GM19463 (cell line): Measurements from ENCODE around the gene NRF1.

ENCODE experiments used
- ATAC-seq: cut with Tn5 transposase; IDR thresholded peaks from one replicate; pipeline ENCODE4 v1.9.1; 2021; ENCODE audit warnings: mild to moderate bottlenecking, moderate library complexity; ENCODE audit not compliant: unreplicated experiment

NRF1 gene

DNA sequence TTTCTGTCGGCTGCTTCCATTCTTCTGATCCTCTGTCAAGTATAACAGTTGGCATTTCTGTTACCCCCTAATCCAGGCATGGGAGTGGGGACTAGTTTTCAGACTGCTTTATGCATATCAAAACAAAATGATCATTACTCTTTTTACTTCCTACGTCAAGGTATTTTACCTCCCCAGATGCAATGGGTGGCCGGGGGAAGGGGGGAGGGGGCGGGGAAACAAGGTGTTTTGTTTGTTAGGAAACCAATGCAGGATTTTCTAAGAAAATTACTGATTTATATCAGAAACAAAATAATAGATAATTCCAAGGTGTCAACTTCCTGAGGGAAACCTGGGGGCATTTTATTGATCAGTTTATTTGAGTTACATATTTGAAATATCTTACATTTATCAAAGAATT is 66.3 kb downstream of the NRF1 start:
- no peak for ATAC-seq

DNA sequence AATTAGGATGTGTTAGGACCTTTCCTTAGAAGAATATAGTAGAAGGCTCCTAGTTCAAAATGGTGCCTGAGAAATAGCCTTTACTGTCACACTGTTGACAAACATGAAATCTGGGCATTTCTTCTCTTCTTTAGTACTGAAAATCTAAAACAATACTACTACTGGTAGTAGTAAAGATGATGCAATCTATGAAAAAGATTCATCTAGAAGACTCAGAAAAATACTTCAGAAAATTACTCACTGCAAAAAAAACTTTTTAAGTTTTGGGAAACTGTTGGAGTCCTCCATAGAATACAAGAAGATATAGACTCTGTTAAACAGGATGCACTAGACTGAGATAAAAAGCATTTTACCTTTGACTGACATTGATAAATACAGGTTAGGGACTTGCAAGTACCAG is 67.1 kb downstream of the NRF1 start:
- no peak for ATAC-seq

DNA sequence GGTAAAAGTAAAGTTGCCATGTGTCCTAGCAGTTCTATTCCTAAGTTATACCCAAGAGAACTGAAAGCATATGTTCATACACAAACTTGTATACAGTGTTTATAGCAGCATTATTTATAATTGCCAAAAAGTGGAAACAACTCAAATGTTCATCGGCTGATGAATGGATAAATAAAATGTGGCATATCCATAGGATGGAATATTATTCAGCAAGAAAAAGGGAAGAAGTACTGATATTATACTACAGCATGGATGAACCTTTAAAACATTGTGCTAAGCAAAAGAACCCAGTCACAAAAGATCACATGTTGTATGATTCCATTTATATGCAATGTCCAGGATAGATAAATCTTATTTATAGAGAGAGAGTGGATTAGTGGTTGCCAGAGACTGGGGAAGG is 68.9 kb downstream of the NRF1 start:
- no peak for ATAC-seq

DNA sequence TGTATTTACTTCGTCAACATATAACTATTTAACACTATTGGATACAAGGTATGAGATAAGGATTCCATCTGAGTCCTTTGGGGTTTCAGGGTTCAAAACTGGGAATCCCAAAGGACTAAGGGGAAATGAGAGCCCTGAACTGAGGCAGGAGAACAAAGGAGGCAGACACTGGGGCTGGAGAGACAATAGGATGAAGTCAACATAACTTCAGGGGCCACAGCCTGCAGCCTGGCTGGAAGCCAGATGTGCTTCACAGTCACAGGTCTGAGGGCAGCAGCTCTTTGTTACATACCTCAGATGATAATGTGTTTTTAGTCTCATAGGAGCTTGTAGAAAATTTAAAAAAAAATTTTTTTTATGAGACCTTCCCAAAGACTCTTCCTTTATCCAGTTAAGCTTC is 73.3 kb downstream of the NRF1 start:
- no peak for ATAC-seq

DNA sequence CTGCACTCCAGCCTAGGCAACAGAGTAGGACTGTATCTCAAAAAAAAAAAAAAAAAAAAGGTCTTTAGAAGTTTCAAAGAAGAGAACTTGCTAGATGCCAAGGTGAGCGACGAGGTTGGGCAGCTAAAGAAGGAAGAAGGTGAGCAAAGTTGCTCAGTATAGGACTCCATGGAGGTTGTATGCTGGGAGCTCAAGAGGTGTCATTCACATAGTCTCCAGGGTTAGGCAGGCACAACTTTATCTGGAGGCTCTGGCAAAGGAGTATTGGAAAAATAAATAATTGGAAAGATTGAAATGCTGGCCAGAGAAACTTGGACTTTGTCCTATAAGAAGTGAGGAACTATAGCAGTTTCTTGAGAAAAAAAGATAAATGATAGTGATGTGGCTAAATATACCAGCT is 74.5 kb downstream of the NRF1 start:
- no peak for ATAC-seq

DNA sequence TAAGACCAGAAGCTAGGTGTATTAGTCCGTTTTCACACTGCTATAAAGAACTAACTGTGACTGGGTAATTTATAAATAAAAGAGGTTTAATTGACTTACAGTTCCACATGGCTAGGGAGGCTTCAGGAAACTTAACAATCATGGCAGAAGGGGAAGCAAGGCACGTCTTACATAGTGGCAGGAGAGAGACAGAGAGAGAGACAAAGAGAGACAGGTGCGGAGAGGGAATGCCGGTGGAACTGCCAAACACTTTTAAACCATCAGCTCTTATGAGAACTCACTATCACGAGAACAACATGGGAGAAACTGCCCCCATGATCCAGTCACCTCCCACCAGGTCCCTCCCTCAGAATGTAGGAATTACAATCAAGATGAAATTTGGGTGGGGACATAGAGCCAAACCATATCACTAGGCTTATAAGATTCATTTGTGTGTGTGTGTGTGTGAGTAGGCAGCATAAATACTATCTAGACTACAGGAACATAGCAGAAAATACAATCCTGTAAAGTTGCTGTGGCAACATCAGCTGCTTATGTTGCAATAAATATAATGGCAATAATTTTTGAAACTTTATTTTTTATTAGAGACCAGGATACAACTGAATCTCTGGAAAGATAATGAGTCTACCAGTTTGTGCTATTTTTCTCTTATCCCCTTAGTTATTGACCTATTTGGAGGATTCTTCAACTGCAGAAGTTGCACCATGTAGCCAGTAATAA is 77.1 kb downstream of the NRF1 start:
- no peak for ATAC-seq

DNA sequence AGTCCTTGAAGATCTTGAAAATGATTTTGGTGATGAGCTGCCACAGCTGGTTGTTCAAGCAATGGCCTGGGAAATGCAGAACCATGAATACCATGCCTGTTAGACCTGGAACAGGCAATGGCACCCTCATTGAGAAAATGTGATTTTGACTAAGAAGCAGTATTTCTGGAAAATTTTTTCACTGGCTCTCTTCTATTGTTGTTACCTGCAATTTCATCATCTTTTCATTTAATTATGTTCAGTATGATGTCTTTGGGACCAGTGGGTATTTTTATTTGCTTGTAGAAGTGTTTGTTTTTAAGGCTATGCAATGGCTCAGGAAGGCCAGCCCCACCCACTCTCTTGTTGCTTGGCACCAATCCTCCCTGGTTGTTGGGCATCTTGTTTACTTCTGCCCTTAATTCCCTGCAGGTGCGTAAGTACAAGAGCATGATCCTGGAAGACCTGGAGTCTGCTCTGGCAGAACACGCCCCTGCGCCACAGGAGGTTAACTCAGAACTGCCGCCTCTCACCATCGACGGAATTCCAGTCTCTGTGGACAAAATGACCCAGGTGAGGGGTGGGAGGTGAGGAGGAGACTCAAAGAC is 78.6 kb downstream of the NRF1 start:
- no peak for ATAC-seq

DNA sequence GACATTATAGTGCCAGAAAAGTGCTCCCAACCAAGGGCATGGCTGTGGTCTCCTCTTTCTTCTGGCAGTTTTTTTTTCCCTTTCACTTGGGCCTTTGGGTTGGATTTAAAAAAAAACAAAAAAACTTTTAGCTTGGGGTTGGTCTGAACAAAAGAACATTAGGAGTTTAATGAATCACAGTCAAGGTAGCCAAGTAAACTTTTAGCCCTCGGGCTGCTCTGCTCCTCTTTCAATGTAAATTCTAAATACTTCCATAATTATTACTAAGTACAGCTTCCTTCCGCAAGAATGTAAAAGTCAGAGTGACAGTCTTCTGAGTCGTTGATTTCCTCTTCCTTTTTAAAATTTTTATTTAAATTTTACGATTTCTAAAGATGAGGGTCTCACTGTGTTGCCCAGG is 79.2 kb downstream of the NRF1 start:
- ATAC-seq, result no peak

DNA sequence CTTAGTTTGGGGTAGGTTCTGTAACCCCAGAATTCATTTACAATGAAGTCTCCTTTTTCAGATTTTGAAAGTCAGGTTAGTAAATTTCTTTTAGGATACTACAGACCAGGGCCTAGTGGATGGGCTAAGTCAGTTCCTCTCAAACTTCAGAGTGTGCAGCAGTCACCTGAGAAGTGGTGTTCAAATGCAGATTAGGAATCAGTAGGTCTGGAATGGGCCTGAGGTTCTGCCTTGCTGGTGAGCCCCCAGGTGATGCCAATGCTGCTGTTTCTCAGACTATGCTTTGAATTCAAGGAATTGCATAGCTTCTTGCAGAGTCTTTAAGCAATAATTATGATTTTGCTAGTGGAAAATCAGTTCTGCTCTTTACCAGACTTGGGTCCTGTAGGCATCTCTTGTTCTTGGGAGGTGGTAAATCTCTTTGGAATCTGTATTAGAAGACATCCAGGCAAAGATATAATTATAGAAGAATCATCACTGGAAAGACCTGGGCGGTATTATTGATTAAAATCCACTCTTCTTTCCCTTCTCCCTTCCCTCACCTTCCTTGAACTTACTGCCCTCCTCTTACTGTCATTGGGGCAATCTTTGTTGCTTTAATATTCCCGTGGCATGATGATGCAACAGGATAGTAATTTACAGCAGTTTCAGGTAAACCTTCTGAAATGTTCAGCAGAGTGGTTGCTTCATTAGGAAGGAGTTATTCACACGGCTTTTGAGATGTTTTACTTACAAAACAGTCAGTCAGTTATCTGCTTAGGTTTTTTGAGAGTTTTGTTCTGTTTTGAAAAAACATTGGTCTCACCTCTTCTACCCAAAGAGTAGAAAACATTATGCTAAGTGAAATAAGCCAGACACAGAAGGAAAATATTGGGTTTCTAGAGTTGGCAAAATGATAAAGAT is 87.2 kb downstream of the NRF1 start:
- no peak for ATAC-seq

DNA sequence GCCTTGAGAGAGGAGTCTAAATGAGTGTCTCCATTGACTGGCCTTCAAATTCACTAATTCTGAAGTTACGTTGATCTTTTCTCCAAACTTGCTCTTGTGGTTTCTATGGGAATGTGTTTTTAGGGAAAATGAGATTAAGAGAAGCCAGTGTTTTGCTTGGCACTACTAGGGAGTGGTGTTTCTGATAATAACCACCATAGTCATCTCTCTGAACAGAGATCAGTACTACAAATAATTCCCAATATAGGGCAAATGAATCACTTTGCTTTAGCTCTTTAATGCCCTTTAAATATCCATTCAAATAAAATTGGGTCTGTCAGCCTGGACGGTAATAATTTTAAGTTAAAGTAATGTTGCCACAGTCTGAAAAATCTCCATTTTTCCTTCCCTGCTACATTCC is 90.8 kb downstream of the NRF1 start:
- no peak for ATAC-seq

DNA sequence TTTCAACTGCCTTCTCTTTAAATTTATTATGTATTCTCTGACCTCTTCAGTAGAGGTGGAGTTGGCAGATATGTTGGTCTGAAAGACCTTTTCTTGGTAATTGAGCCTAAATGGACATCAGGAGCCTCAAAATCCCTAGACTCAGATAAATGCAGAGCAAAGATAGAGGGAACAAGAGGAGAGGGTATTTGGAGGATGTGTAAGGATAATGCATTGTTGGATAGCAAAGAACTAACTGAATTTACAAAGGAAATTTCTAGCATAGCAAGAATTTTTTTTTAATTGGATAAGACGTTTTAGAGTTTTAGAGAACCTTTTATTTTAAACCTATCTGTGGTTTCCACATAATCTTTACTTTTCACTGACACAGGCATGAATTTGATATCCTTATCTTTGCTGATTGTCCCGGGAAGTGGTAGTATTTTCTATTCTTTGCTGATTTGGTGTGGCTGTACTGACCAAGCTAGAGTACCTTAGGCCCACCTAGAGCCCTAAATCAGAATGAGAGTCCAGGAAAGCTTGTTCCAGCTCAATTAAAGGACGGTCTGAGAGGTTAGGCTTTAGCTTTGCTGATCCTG is 91.3 kb downstream of the NRF1 start:
- no peak for ATAC-seq

DNA sequence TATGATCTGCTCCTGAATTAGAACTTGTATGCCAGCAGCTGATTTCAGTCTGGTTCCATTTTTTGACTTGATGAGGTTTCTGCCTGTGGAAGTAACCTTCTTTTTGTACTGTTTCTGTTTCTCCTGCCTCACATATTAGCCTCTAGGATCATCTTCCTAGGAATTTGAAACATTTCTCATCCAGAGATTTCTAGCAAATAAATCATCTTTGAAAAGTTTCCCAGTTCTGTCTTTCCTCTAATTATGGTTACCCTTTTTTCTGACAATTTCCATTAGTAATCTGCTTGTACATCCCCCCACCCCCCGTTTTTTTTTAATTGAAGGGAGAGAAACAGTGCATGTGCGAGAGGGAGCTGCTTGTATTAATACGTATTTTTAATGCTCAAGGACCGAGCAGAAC is 92.2 kb downstream of the NRF1 start:
- ATAC-seq, result no peak

DNA sequence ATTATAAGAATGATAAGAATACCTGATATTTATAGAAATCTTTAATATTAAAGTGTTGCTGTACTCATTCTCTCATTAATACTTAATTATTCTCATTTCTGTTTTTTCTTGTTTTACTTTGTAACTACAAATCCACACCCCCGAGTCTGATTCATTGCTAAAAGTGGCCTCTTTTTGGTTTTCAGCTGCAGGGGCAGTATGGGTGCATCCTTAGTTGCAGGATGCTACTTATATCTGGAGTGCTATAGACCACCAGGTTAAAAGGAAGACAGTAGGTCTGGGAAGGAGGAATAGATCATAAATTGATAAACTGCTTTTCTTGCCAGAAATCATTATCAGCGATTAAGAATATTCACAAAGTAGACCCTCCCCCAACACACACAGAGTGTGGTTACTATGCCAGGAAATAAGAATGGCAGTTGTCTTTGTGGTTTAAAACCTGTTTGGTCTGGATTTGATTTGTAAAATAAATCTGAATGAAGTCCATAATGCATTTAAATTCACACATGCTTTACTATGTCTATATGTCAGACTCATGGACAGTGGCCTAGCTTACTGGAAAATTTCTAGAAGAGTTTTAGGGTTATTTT is 96.5 kb downstream of the NRF1 start:
- ATAC-seq, result no peak

DNA sequence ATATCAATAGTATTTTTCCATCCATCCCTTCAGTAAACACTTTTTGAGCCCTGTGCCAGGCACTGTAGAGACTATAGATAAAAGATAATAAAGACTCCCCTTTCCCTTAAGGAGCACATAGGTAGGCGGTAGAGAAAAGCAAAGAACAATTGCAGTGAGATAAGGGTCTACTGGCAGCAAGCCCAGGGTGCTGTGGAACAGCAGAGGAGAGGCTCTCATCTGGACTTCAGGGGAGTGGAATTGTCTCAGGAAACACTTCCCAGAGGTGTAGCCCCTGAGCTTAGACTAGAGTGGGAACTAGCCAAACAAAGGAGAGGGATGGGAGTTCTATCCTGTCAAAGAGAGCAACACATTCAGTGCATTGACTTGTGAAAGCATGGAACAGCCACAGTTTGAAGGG is 102.0 kb downstream of the NRF1 start:
- ATAC-seq, result no peak

DNA sequence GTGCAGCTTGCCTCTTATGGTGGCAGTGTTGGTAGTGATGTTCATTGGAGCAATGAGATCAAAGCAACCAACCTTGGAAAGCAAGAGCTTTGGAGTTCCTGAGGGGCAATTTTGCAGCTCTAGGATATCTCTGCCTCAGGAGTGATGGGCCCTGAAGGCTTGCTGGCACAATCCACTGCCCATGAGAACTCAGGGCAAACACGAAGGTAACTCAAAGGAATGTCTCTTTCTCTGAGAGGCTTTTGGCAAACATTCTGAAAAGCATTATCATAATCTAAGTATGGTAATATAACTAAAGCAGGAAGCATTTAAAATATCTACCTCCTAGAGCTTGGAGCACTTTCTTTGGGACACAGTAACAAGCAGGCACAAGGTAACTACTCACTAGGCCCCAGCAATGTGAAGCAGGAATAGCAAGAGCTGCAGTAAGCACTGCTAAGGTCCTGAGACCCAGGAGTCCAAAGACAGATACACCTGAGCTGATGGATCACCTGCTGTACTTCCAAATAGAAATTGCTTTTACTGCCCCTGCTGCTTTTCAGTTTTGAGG is 103.1 kb downstream of the NRF1 start:
- ATAC-seq, result no peak

DNA sequence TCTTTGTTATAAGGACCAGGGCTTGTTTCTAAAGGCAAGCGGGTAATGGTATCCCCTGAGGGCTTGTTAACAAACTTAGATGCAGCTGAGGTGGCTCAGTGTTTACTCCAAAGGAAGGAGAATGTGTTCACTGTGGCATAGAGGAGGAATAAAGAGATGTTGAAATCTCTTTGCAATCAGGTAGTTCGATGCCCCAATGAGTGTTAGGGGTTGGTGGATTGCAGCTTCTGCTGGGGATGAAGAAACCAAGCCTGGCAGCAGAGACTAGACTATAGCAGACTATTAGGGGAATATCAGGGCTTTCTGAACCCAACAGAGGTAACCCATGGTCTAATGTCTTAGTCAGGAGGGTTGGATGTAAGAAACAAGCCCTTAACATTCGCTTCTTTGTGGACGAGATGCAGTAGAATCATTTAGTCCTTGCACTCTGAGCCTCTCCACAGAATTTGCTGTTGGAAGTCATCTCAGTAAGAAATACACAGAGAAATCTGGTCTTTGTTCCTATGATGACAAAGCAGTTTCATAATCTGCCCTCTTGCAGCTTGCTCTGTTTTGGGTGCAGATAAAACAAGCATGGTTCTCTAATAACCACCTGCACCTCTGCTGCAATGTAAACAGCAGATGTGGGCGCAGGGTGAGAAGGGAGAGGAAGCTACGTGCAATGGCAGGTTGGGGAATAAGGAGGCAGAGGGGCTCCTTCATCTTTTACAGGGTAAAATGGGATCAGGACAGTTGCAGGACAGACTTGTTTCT is 108.6 kb downstream of the NRF1 start:
- no peak for ATAC-seq

DNA sequence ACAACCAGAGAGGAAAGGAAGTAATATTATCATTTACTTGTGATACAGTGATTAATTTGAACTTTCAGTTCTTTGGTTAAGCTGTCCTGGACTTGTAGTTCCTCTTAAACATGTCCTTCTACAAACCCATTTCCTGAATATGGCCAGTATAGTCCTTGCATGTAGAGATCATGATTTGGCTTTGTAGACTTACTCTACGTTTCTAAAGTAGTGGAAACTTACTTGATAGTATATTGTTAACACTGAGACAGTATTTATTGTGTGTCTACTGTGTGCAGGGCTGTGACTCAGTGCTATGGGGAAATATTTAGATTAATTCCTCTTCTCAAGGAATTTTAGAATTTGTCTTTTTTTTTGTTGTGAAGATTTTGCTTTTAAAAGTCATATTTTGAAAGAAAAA is 109.5 kb downstream of the NRF1 start:
- ATAC-seq, result no peak

DNA sequence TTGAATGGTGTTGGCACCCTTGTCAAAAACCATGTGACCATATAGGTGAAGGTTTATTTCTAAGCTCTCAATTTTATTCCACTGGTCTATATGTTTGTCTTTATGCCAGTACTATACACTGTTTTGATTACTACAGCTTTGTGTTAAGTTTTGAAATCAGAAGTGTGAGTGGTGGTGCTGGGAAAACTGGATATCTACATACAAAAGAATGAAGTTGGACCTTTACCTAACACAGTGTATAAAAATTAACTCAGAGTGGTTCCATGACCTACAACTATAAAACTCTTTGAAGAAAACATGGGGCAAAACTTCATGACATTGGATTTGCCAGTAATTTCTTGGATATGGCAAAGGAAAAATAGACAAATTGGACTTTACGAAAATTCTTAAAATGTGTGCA is 112.2 kb downstream of the NRF1 start:
- no peak for ATAC-seq

DNA sequence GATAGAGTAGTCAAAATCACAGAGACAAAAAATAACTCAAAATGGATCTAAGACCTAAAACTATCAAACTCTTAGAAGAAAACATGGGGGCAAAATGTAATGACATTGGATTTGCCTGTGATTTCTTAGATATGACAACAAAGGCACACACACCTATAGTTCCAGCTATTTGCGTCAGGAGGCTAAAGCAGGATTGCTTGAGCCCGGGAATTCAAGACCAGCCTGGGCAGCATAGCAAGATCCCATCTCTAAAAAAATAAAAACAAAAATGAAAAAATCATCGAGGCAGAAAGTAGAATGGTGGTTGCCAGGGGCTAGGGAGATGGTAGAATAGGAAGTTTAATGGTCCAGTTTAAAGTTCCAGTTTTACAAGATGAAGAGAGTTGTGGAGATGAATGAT is 113.3 kb downstream of the NRF1 start:
- no peak for ATAC-seq

DNA sequence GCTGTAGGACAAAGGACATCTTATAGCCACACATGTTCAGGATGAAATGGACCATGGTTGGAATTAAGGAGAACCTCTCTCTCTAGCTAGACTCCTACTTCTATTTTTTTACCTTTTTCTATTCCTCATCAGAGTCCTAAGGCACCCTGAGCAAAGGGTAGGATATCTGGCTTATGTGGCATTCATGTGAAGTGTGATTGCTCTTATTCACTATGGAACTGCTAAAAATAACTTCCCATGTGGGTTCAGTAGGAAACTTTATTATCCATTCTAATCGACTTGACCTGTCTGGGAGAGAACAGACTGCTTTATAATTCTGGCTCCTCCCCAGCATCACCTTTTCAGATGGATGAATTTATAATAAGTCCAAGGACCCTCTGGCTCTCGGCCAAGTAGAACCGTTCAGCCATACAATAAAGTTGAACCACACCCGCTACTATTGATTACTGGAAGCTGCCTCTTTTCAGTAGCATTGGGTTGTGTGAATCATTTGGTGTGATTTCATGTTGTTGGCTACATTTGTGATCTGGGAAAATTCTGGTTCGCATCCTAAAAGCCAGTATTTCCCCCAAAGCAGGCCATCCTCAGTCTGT is 117.5 kb downstream of the NRF1 start:
- no peak for ATAC-seq
